DMS114 treated with DMSO at 0.1 percent for 48 hours (cell line): ENCODE results near the gene ADRA2C.
"Not testable (repeated sequence)": the region's sequence is repeated elsewhere in the genome, so short reads cannot be mapped to it uniquely, and the experiment has no call there.

Experiments
- DNase-seq: peaks from one replicate; lab custom pipeline; 2025; ENCODE audit not compliant: unreplicated experiment; lab: John Stamatoyannopoulos, UW

ADRA2C gene

DNA sequence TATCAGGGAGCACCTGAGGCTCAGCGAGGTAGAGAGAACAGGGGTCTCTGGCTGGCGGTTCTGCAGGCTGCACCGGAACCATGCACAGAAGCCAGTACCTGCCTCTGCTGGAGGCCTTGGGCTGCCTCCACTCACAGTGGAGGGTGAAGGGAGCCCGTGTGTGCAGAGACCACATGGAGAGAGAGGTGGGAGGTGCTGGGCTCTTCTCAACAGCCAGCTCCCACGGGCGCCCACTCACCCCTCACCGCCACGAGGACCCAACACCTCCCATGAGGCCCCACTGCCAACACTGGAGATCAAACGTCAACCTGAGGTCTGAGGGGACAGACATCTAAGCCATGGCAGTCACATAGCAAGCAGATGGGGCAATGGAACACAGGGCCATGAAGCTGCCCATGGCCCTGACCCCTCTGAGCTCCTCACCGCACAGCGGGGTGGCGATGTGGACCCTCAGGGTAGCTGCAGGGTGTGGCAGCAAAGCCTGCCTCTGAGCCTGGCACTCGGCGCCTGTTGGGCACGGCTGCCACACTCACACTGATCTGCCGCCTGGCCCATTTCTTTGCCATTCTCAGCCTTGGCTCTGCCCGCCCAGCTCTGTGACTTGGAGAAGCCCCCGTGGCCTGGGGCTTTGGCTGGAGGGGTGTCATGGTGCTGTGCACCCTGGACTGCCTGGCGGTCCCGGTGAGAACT, 44.8 kb downstream of the ADRA2C start:
- DNase-seq: no peak

GRCh38 chr4:3811621-3812020, 45.4 kb downstream of the ADRA2C start:
- no peak for DNase-seq

DNA sequence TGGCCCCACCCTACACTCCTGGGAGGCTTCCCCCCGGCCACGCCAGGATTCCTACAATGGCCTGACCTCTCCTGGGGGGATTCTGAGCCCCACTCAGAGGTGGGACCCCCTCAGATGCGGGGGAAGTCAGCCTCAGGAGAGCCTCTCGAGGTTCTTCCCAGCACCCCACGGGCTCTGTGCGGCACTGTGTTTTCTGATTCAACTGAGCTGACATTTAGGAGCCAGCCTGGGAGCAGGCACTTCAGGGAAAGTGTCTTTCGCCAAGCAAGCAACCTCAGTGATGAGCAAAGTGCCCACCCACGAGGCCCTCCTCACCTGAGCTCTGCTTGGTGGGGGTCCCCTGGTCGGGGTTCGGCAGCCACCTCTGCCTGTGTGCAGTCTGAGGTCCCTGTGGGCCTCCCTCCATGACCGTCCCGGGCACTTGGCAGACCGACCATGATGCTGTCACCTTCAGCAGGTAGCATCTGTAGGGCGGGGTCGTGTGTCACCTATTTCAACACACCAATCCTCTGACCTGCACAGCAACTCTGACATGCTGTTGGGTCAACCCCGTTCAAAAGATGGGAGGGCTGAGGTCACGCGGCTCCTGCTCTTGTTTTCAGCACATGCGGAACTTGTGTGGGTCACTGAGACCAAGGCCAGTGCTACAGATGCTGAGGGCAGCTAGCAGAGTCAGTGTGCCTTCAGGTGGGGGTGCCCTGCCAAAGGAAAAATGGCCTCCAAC, 46.2 kb downstream of the ADRA2C start:
- no peak for DNase-seq

- no peak for DNase-seq
Measured at GRCh38 chr4:3813151-3814052, 47.2 kb downstream of the ADRA2C start.

DNA sequence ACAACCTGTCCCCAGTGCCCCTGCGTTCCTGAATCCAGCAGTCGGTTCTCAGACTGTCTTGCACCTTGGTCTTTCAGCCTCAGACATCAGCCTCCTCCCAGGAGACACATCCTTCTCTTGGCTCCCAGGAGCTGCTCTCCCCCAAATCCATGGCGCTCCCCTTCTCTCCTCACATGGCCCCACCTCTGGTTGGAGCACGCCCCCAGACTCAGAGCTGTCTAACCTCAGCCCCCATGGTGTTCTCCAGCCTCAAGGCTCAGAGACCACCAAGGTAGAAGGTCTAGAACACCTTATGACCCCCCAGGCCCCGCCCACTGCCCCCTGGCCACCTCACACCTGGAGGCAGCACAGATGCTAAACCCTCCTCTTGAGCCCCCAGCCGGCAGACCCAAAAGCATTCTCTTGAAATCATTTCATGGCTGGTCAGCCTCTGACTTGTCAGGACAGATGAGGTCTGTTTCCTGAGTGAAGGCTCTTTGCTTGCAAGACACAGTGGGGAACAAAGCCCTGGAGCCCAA, 47.9 kb downstream of the ADRA2C start:
- DNase-seq: no peak

GRCh38 chr4:3814838-3815237, 48.7 kb downstream of the ADRA2C start:
- DNase-seq: not testable (repeated sequence)

- DNase-seq: no peak
Measured at GRCh38 chr4:3816256-3816825, 50.2 kb downstream of the ADRA2C start.

- DNase-seq: no peak
Measured at GRCh38 chr4:3816983-3817960, 51.1 kb downstream of the ADRA2C start.
